Nephron (organoid): ENCODE data around the gene PDE4DIP.
"Not testable (repeated sequence)": the region's sequence is repeated elsewhere in the genome, so short reads cannot be mapped to it uniquely, and the experiment has no call there.

ENCODE experiments used
- H3K27ac Mint-ChIP-seq, 3 experiments: 2 replicates each; pipeline ENCODE4 v1.8.0; 2020; ENCODE audit warnings: mixed read lengths in 3 of 3, mild to moderate bottlenecking in 2 of 3, moderate library complexity in 1 of 3
- H3K27me3 Mint-ChIP-seq: 2 replicates; pipeline ENCODE4 v1.8.0; 2021; ENCODE audit warnings: low read depth, mild to moderate bottlenecking, moderate library complexity, mixed read lengths
- H3K36me3 Mint-ChIP-seq: 2 replicates; pipeline ENCODE4 v1.8.0; 2020; ENCODE audit warnings: low read depth, mixed read lengths
- H3K4me1 Mint-ChIP-seq: 2 replicates; pipeline ENCODE4 v1.8.0; 2020; ENCODE audit warnings: mixed read lengths
- H3K4me3 Mint-ChIP-seq, 3 experiments: 2 replicates each; pipeline ENCODE4 v1.8.0; 2020; ENCODE audit warnings: mild to moderate bottlenecking in 3 of 3, mixed read lengths in 3 of 3, moderate library complexity in 2 of 3
- H3K9me3 Mint-ChIP-seq: 2 replicates; pipeline ENCODE4 v1.8.0; 2020; ENCODE audit warnings: mixed read lengths
- TF ChIP-seq, protein P1 (sequence below), 3 experiments: fragments of 200-600 bp; sonication (generic); IDR thresholded peaks; one replicate each; pipeline ENCODE4 v1.5.0; 2021; ENCODE audit warnings: antibody characterized with exemption in 3 of 3; ENCODE audit not compliant: unreplicated experiment in 3 of 3

PDE4DIP gene

GRCh38 chr1:148935381-148936002, 91.3 kb downstream of the PDE4DIP start:
- H3K4me1 Mint-ChIP-seq, H3K9me3 Mint-ChIP-seq, H3K4me3 Mint-ChIP-seq, H3K36me3 Mint-ChIP-seq, H3K27ac Mint-ChIP-seq, H3K27me3 Mint-ChIP-seq: not testable (repeated sequence)

GRCh38 chr1:148942906-148943305, 98.7 kb downstream of the PDE4DIP start:
- H3K4me3 Mint-ChIP-seq, H3K27ac Mint-ChIP-seq, H3K4me1 Mint-ChIP-seq, H3K36me3 Mint-ChIP-seq, H3K27me3 Mint-ChIP-seq, H3K9me3 Mint-ChIP-seq: not testable (repeated sequence)

- not testable (repeated sequence) for H3K4me1 Mint-ChIP-seq
These were observed 100.9 kb downstream of the PDE4DIP start for GRCh38 chr1:148945130-148945529.

DNA sequence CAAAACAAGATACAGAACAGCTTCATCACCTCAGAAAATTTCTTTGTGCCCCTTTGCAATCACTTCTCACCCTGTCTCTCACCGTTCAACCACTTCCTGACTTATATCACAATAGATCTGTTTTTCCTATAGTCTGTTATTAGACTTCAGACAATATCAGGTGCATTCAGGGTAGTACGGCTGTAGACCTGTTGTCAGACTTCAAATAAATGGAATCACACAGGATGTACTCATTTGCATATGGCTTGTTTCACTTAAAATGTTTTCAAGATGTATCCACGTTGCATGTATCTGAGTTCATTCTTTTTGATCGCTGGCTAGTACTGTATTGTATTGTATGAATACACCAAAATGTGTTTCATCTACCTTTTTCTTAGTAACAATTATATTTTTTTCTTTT, 104.5 kb downstream of the PDE4DIP start:
- not testable (repeated sequence) for H3K27me3 Mint-ChIP-seq, H3K36me3 Mint-ChIP-seq, H3K4me3 Mint-ChIP-seq, H3K27ac Mint-ChIP-seq, H3K4me1 Mint-ChIP-seq, H3K9me3 Mint-ChIP-seq

More at GRCh38 chr1:148945130-148945529, 100.9 kb downstream of the PDE4DIP start:
- not testable (repeated sequence) for H3K4me3 Mint-ChIP-seq, H3K9me3 Mint-ChIP-seq, H3K27ac Mint-ChIP-seq, H3K36me3 Mint-ChIP-seq, H3K27me3 Mint-ChIP-seq

GRCh38 chr1:148951336-148952227, 107.4 kb downstream of the PDE4DIP start:
- Mint-ChIP-seq H3K4me3 (peak overlapping the region; percentile 86 to 99 (median 92)), H3K4me1 (peaks cover 11% of the 10 kb centered on the region), H3K27ac (peak overlapping the region; percentile 98 to 99 (median 98))
- not testable (repeated sequence) for H3K27me3 Mint-ChIP-seq, H3K36me3 Mint-ChIP-seq, H3K9me3 Mint-ChIP-seq
- TF ChIP-seq, protein P1, sequence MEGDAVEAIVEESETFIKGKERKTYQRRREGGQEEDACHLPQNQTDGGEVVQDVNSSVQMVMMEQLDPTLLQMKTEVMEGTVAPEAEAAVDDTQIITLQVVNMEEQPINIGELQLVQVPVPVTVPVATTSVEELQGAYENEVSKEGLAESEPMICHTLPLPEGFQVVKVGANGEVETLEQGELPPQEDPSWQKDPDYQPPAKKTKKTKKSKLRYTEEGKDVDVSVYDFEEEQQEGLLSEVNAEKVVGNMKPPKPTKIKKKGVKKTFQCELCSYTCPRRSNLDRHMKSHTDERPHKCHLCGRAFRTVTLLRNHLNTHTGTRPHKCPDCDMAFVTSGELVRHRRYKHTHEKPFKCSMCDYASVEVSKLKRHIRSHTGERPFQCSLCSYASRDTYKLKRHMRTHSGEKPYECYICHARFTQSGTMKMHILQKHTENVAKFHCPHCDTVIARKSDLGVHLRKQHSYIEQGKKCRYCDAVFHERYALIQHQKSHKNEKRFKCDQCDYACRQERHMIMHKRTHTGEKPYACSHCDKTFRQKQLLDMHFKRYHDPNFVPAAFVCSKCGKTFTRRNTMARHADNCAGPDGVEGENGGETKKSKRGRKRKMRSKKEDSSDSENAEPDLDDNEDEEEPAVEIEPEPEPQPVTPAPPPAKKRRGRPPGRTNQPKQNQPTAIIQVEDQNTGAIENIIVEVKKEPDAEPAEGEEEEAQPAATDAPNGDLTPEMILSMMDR (IDR thresholded peaks at IDR 0.05; ENCODE audit: unreplicated experiment in 3 of 3): peak in 1 of 3 experiments; percentile 11

DNA sequence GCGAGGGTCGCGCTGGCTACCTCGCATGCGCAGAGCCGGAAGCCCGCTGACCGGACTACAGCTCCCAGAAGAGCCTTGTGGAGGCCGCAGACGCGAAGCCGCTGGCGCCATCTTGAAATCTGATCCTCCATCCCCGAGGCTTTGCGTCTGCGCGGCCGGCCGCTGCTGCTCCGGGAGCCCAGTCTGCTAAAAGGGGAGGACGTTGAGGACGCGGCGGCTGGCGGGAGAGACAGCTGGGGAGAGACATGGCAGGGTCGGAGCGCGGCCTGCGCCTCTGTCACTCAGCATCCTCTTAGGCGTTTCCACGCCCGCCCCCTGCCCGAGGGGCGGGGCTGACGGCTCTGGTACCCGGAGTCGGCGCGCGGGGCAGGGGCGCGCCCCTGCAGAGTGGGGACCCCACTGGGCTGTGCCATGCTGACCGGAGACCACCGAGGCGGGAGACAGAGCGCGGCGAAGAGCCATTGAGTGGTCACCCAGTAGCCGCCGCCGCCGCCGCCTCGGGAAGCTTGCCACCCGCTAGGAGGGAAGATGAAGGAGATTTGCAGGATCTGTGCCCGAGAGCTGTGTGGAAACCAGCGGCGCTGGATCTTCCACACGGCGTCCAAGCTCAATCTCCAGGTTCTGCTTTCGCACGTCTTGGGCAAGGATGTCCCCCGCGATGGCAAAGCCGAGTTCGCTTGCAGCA, 108.2 kb downstream of the PDE4DIP start:
- not testable (repeated sequence) for H3K9me3 Mint-ChIP-seq, H3K36me3 Mint-ChIP-seq, H3K27me3 Mint-ChIP-seq
- H3K4me3 Mint-ChIP-seq: peak overlapping the region; percentile 86 to 99 (median 92)
- H3K4me1 Mint-ChIP-seq: peaks cover 11% of the 10 kb centered on the region
- H3K27ac Mint-ChIP-seq: peak overlapping the region; percentile 98 to 99 (median 98)

DNA sequence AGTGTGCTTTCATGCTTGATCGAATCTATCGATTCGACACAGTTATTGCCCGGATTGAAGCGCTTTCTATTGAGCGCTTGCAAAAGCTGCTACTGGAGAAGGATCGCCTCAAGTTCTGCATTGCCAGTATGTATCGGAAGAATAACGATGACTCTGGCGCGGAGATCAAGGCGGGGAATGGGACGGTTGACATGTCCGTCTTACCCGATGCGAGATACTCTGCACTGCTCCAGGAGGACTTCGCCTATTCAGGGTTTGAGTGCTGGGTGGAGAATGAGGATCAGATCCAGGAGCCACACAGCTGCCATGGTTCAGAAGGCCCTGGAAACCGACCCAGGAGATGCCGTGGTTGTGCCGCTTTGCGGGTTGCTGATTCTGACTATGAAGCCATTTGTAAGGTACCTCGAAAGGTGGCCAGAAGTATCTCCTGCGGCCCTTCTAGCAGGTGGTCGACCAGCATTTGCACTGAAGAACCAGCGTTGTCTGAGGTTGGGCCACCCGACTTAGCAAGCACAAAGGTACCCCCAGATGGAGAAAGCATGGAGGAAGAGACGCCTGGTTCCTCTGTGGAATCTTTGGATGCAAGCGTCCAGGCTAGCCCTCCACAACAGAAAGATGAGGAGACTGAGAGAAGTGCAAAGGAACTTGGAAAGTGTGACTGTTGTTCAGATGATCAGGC, 108.8 kb downstream of the PDE4DIP start:
- Mint-ChIP-seq H3K4me3 (peak overlapping the region; percentile 84 to 90 (median 89)), H3K27ac (peak overlapping the region in 1 of 3 experiments; percentile 51), H3K4me1 (peaks cover 11% of the 10 kb centered on the region)
- not testable (repeated sequence) for H3K9me3 Mint-ChIP-seq, H3K36me3 Mint-ChIP-seq, H3K27me3 Mint-ChIP-seq

DNA sequence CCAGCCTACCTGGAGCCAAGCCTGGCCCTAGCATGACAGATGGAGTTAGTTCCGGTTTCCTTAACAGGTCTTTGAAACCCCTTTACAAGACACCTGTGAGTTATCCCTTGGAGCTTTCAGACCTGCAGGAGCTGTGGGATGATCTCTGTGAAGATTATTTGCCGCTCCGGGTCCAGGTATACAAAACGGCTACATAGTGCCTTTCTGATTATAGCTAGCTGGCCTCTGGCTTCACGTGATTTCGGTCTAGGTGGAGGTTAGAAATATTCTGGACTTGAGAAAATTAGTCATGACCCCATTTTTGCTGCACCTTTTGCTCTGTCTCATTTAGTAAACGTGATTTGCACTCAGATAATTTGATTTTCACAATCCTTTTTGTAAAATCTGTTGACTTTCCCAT, 109.5 kb downstream of the PDE4DIP start:
- peak overlapping the region; percentile 49 to 59 (median 56) for H3K27ac Mint-ChIP-seq
- H3K4me1 Mint-ChIP-seq: peaks cover 11% of the 10 kb centered on the region
- not testable (repeated sequence) for H3K27me3 Mint-ChIP-seq, H3K36me3 Mint-ChIP-seq, H3K9me3 Mint-ChIP-seq
- peak overlapping the region; percentile 77 to 87 (median 82) for H3K4me3 Mint-ChIP-seq

- not testable (repeated sequence) for H3K27me3 Mint-ChIP-seq, H3K9me3 Mint-ChIP-seq, H3K4me1 Mint-ChIP-seq, H3K36me3 Mint-ChIP-seq
- H3K27ac Mint-ChIP-seq: peak overlapping the region in 1 of 3 experiments; percentile 68
- peak overlapping the region; percentile 60 to 75 (median 71) for H3K4me3 Mint-ChIP-seq
These were observed 114.1 kb downstream of the PDE4DIP start for GRCh38 chr1:148958343-148958742.

DNA sequence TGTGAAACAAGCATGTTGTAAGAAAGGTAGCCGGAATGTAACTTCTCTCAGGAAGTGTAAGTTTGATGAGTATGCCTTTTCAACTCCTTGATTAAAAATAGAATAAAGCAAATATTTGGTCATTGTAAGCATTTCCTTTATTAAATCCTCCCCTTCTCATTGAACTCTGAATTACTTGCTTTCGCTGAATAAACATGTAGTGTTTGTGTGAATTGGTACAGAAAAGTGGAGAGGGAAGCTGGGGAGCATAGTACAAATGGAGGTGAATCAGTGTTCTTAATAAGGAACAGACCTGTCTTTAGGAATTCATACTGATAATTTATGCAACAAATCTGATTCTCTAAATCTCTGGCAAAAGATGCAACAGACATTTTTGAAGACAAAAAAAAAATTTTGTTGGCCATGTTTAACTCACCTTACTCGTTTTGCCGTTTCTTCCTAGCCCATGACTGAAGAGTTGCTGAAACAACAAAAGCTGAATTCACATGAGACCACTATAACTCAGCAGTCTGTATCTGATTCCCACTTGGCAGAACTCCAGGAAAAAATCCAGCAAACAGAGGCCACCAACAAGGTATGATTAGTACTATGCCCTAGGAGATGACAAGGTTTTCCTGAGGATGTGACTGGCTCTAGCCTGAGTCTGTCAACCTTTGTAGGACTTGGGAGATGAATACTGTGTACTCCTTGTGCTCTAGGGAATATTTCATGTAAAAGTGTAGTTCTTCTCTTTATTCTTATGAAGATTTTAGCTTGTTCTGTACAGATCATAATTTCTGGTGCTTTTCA, 116.2 kb downstream of the PDE4DIP start:
- not testable (repeated sequence) for H3K4me3 Mint-ChIP-seq, H3K4me1 Mint-ChIP-seq, H3K36me3 Mint-ChIP-seq, H3K27me3 Mint-ChIP-seq, H3K9me3 Mint-ChIP-seq
- peak overlapping the region in 2 of 3 experiments; percentile 46 to 60 for H3K27ac Mint-ChIP-seq

DNA sequence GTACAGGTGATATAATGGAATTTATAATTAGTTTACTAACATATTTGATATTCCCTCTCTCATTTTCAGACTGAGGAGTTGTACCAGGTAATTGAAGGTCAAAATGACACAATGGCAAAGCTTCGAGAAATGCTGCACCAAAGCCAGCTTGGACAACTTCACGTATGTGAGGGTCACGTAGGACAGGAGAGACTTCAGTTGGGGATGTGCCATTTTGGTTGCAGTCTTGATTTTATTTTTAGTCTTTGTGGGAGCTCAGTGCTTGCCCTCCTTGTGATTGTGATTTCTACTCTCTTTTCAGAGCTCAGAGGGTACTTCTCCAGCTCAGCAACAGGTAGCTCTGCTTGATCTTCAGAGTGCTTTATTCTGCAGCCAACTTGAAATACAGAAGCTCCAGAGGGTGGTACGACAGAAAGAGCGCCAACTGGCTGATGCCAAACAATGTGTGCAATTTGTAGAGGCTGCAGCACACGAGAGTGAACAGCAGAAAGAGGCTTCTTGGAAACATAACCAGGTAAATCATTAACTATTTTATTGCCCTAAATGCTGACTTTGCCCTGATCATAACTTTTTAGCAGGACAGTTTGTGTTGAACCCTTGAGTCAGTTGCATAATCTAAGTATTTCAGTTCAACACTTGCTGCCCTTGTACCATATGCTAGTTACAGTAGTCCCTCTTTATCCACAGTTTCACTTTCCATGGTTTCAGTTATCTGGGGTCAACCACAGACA, 118.1 kb downstream of the PDE4DIP start:
- not testable (repeated sequence) for H3K9me3 Mint-ChIP-seq

More for the DNA sequence above, 118.1 kb downstream of the PDE4DIP start:
- H3K27ac Mint-ChIP-seq, H3K27me3 Mint-ChIP-seq, H3K4me1 Mint-ChIP-seq, H3K36me3 Mint-ChIP-seq, H3K4me3 Mint-ChIP-seq: not testable (repeated sequence)
